ENCODE results near the gene NEU3. TPM values are rescaled to one million over a fixed set of nuclear protein-coding genes. Genes with fewer than 3 reads are reported as not detected.

Gene NEU3
- total RNA-seq, 2 donors from 2014 or later: 19.4 to 26.2 TPM

- no peaks in the 10 kb centered on the region for H3K36me3 ChIP-seq
- peak; percentile 55 for DNase-seq (ENCODE audit: low spot score)
- intact Hi-C loops (cut with DNase I): loop anchor here (2.0 kb wide), 1 partner anchor 103 kb away; no protein-coding TSS in a partner anchor
- TF ChIP-seq CTCF (IDR thresholded peaks at IDR 0.05) (peak; percentile 29 to 73 (median 72)), POLR2A (IDR thresholded peaks at IDR 0.05) (no peak), POLR2AphosphoS5 (IDR thresholded peaks at IDR 0.05) (no peak)
- H3K9me3 ChIP-seq: no peaks in the 10 kb centered on the region
- WGBS: 55% methylated on average over 8 of the region's 8 CpGs
- H3K4me3 ChIP-seq: no peak overlapping the region
- no peaks in the 10 kb centered on the region for H3K4me1 ChIP-seq (replicated peaks)
- H3K27ac ChIP-seq: no peak overlapping the region
- H3K27me3 ChIP-seq (replicated peaks; ENCODE audit: insufficient read depth): no peaks in the 10 kb centered on the region
These were observed 43.2 kb downstream of the NEU3 start for GRCh38 chr11:75031771-75032549.

DNA sequence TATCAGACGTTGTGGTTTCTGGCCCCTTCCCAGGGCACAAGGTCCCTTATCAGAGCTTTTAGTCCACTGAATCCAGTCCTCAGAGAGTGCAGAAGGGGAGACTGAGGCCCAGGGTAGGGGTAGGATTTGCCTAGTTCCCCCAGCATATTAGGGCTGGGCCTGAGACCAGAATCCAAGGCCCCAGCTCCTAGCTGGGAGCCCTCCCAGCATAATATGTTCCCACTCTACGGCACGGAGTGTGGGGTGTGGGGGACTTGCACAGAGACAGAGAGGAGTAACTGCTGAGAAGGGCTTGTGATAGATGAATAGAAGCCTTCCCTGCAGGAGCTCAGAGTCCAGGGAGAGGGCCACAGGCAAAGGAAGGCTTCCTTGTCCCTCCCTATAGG is 43.8 kb downstream of the NEU3 start:
- TF ChIP-seq POLR2AphosphoS5 (IDR thresholded peaks at IDR 0.05): no peak
- no peak for TF ChIP-seq POLR2A (IDR thresholded peaks at IDR 0.05)
- TF ChIP-seq CTCF (IDR thresholded peaks at IDR 0.05): no peak
- intact Hi-C loops (cut with DNase I): loop anchor here (2.0 kb wide), 1 partner anchor 104 kb away; no protein-coding TSS in a partner anchor
- no peak for DNase-seq (ENCODE audit: low spot score)

DNA sequence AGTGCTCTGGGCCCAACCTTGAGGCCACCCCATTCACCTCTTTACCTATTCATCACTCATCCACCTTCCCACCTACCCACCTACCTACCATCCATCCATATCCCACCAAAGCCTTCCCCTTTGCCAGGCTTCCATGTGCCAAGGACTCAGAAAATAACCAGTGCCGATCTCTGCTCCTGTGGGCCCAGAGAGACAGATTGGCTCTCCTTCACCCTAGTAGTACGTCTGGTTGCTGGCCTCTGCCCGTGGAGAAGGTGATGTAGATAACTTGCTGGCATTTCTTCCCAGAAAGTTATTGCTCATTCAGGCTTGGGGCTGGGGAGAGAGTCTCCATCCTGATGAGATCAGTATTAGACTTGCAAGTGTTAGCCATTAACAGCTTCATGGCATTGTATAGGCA is 45.2 kb downstream of the NEU3 start:
- no peak for DNase-seq (ENCODE audit: low spot score)
- no peaks in the 10 kb centered on the region for H3K27me3 ChIP-seq (replicated peaks; ENCODE audit: insufficient read depth)
- H3K4me3 ChIP-seq: no peak overlapping the region
- no peak overlapping the region for H3K27ac ChIP-seq
- no peaks in the 10 kb centered on the region for H3K36me3 ChIP-seq
- H3K9me3 ChIP-seq: no peaks in the 10 kb centered on the region
- intact Hi-C loops (cut with DNase I): loop anchor here (2.0 kb wide), 1 partner anchor 105 kb away; no protein-coding TSS in a partner anchor
- TF ChIP-seq POLR2A (IDR thresholded peaks at IDR 0.05): no peak
- TF ChIP-seq CTCF (IDR thresholded peaks at IDR 0.05): no peak
- no peak for TF ChIP-seq POLR2AphosphoS5 (IDR thresholded peaks at IDR 0.05)
- H3K4me1 ChIP-seq (replicated peaks): no peaks in the 10 kb centered on the region
- 96% methylated on average over 3 of the region's 3 CpGs for WGBS

More for the DNA sequence above, 43.8 kb downstream of the NEU3 start:
- no peaks in the 10 kb centered on the region for H3K36me3 ChIP-seq
- H3K4me1 ChIP-seq (replicated peaks): no peaks in the 10 kb centered on the region
- no peak overlapping the region for H3K27ac ChIP-seq
- no peaks in the 10 kb centered on the region for H3K9me3 ChIP-seq
- no peak overlapping the region for H3K4me3 ChIP-seq
- 66% methylated on average over 3 of the region's 3 CpGs for WGBS
- H3K27me3 ChIP-seq (replicated peaks; ENCODE audit: insufficient read depth): no peaks in the 10 kb centered on the region

- H3K27me3 ChIP-seq (replicated peaks; ENCODE audit: insufficient read depth): no peaks in the 10 kb centered on the region
- no peak overlapping the region for H3K27ac ChIP-seq
- 87% methylated on average over 5 of the region's 5 CpGs for WGBS
- H3K9me3 ChIP-seq: no peaks in the 10 kb centered on the region
- no peak overlapping the region for H3K4me3 ChIP-seq
- no peak for TF ChIP-seq POLR2A (IDR thresholded peaks at IDR 0.05)
- no peak for TF ChIP-seq CTCF (IDR thresholded peaks at IDR 0.05)
- TF ChIP-seq POLR2AphosphoS5 (IDR thresholded peaks at IDR 0.05): no peak
- DNase-seq (ENCODE audit: low spot score): no peak
- H3K4me1 ChIP-seq (replicated peaks): no peaks in the 10 kb centered on the region
- H3K36me3 ChIP-seq: no peaks in the 10 kb centered on the region
- intact Hi-C loops (cut with DNase I): no loop called here
These were observed 46.5 kb downstream of the NEU3 start for GRCh38 chr11:75035256-75035655.

Data from prostate gland (tissue), 2 donors.